DOHH2 (cell line): ENCODE measurements around the gene OLAH.

Source experiments
- EZH2phosphoT487 ChIP-seq: fragments of 200-600 bp; sonication (generic); IDR thresholded peaks from 2 replicates; pipeline ENCODE4 v1.6.1; 2017; ENCODE audit warnings: borderline replicate concordance, mild to moderate bottlenecking, antibody characterized with exemption, low read length, moderate library complexity, mixed read lengths
- TF ChIP-seq, protein P1 (sequence below): fragments of 200-600 bp; sonication (generic); IDR thresholded peaks from one replicate; pipeline ENCODE4 v1.5.1; 2014; ENCODE audit warnings: antibody characterized with exemption, mild to moderate bottlenecking, low read depth, low read length; ENCODE audit not compliant: poor library complexity, severe bottlenecking

DNA sequence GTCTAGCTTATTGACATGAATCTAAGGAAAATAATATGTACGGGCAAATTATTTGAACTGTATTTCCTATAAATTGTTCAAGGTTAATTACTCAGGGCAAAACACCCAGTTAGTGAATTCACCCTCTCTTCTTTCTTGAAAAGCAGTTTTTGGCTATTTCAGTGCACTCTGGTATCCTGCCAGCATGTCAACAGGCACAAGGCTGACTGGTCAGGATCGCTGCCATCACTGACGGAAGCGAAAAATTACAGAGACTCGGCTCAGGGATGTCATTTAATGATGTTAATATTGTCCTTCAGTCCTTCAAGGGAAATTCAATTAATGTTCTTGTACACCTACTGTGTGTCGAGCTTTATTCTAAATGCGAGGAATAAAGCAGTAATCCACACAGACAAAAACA lies 28.3 kb upstream of the OLAH start:
- TF ChIP-seq, protein P1, sequence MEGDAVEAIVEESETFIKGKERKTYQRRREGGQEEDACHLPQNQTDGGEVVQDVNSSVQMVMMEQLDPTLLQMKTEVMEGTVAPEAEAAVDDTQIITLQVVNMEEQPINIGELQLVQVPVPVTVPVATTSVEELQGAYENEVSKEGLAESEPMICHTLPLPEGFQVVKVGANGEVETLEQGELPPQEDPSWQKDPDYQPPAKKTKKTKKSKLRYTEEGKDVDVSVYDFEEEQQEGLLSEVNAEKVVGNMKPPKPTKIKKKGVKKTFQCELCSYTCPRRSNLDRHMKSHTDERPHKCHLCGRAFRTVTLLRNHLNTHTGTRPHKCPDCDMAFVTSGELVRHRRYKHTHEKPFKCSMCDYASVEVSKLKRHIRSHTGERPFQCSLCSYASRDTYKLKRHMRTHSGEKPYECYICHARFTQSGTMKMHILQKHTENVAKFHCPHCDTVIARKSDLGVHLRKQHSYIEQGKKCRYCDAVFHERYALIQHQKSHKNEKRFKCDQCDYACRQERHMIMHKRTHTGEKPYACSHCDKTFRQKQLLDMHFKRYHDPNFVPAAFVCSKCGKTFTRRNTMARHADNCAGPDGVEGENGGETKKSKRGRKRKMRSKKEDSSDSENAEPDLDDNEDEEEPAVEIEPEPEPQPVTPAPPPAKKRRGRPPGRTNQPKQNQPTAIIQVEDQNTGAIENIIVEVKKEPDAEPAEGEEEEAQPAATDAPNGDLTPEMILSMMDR: no peak
- TF ChIP-seq EZH2phosphoT487: no peak
